Anterior cingulate cortex (tissue), 58 donors: ENCODE results near the gene C6orf89.
"Not testable (repeated sequence)": the region's sequence is repeated elsewhere in the genome, so short reads cannot be mapped to it uniquely, and the experiment has no call there.

Source experiments
- DNase-seq, 58 donors: peaks; one replicate each; lab custom pipeline; 2025; lab: John Stamatoyannopoulos, UW

C6orf89 gene

DNA sequence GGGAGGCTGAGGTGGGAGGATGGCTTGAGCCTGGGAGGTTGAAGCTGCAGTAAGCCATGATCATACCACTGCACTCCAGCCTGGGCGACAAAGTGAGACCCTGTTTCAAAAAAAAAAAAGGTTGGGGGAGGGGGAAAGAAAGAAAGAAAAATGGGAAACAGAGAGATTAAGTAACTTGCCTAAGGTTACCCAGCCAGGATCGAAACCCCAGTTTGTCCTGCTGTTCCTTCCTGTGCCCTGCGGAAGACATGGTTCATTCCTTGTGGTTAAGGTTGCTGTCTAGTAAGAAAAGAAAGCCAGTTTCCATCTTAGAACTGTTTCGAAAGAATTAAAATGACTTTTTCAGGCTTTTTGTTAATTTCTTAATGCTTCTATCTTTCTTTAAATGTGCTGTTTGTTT, 29.8 kb downstream of the C6orf89 start:
- DNase-seq: no peak

DNA sequence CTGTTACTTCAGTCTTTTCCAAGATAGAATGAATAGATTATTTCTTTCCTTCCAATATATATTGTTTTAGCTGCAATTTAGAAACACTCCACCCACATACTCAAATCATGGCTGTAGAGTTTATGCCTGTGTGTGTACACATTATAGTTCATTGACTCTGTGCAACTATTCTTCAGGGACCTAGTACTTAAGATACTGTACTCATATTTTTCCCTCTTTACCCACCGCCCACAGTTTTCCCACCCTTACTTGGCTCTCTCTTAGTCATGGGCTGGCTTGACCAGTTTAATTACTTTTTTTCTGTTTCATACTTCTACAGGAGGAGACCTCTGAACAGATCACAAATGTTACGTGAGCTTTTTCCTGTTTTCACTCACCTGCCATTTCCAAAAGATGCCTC, 30.4 kb downstream of the C6orf89 start:
- no peak for DNase-seq

DNA sequence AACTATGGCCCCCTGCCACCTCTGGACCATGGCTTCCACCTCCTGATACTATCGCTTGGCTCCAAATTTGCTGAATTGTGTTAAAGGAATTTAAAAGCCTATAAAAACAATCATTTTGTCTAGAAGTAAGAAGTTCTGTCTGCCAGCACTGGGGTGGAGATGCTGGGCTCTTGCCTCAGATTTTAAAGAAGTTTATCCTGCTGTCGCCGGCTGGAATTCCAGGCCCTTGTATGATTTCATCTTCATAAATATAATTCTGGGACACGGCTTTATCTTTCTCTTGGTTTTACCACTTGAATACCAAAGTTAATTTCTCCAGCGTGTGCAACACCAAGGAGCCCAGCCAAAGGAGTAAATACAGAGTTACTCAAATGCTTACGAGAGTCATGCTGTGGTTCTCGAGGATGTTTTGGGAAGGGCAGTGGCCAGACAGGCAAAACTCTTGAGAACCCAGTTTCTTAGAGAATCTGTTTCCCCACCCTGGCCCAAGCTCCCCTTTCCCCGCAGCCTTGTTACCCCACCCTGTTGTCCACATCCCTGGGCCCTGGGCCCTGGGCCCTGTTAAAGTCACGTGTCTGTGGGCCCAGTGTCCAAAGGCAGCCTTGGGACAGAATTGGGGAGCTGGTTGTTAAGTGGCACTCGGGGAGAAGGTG, 31.9 kb downstream of the C6orf89 start:
- DNase-seq: no peak

DNA sequence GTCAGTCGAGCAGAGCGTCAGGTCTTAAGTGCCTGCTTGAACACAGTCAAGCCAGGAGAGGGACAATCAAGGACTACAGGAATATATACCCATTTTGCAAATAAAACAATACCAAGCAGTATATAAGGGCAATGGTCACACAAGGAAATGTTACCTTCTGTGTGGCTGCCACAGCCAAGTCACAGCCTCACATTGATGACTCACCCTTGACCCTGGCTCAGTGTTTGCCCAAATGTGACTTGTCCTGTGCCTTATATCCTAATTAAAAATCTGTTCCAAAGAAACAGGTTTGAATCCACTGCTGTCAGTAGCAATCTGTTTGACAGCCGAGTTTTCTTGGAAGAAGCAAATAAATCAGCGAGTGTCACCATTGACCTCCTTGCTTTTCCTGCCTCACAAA, 34.3 kb downstream of the C6orf89 start:
- no peak for DNase-seq

DNA sequence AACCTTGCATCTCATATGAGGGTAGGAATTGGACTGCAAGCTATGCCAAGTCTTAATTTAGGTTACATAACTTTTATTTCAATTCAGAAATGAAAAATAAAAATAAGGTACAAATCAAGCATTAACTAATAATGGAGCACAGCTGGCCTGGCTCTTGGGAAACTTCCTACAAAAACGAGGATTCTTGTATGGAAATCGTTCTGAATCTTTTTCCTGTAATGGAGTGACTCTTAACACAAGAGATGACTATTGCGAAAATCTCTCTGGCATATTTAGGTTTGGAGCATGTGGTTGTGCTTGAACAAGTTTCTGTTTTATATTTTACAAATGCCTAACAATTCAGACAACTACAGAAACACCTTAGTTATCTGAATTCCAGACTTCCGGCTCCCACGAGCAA, 34.8 kb downstream of the C6orf89 start:
- no peak for DNase-seq

DNA sequence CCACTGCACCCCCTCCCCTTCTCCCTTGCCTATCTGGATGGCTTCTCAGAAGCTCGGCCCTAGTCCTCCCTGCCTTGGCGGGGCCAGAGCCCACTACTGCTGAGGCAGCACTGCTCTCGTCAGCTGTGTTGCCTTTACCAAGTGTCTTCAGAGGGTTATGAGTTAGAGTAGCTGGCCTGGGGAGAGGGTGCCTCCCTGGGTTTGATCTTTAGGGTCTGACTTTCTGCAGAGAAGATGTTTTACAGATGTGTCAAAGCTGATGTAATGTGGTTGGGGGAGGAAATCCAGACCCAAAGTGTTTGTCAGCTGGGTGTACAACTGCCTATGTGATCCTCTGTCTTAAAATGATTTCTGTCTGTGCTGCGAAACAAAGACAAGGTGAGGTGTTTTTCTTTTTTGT, 38.4 kb downstream of the C6orf89 start:
- DNase-seq: no peak

DNA sequence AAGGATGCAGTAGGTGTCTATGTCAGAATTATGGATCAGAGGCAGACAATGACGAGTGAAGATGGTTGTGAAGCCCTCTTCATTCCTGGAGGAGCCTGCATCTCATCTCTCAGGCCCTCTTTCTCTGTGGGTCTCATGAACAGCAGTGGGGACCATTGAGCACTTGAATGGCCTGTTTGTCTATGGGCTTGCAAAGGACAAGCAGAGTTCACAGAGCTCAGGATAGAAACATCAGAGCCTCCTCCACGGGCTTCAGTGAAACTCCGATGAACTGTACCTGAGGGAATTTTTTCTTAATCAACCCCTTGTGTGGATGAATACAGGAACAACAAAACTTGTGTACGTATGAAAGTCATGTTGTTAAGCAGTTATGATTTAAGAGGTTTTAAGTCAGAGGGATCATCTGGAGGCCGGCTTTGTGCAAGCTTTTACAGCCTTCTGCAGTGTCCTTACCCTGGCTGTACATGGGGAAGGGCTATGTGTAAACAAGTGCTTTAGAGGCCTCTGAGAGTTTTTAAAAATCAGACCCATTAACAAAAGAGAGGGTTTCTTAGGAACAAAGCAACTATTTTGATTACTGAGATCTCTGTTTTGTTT, 39.1 kb downstream of the C6orf89 start:
- DNase-seq: peak in 1 of 58 donors; percentile 19

DNA sequence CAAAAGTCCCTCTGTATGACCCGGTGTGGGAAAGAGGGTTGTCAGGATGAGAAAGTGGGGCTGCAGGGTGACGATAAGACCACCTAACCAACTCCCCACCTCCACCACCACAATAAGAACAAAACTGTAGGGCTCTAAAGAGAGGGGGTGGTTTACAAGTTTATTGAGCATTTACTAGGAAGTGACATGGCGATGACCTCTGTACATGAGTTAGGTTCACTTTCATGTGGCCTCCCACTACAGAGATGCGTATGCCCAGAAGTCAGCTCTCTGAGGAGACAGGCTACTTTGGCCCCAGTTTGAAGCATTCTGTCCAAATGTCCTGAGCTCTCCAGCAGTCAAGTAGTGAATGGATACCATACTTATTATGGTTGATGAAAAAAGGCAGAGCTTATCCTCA, 40.1 kb downstream of the C6orf89 start:
- DNase-seq: no peak

DNA sequence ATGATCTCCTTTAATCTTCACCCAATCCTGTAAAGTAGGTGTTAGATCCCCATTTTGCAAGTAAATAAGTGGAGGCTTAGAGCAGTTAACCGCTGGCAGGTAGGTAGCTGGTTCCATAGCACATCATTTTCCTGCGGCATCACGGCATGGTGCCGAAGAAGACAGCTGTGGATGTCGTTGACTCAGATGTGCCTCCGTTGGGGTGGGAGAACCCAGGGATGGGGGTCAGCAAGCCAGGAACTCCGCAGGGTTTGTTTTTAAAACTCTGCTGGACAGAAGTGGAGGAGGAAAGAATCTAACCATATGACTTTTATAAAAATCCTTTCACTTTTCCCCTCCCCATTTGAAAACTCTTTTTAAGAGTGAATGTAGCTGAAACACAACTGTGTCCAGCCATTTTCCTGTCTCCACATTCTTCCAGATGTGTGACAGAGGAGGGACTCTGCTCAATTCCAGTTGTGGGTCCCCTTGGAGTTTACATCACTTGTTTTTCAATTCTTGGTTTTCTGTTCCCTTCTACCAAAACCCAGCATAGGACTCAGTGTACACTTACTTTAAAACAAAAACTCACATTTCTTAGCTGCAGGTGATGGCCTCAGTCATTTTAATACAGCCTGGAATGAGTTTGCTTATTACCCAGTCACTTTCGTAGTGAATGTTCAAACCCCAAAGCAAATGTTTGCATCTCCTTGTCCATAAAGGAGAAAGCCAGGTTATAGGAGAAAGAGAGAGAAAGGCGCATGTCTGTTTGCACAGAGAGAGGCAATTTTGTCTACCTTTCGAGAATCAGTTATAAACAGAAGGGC, 41.2 kb downstream of the C6orf89 start:
- DNase-seq: no peak

DNA sequence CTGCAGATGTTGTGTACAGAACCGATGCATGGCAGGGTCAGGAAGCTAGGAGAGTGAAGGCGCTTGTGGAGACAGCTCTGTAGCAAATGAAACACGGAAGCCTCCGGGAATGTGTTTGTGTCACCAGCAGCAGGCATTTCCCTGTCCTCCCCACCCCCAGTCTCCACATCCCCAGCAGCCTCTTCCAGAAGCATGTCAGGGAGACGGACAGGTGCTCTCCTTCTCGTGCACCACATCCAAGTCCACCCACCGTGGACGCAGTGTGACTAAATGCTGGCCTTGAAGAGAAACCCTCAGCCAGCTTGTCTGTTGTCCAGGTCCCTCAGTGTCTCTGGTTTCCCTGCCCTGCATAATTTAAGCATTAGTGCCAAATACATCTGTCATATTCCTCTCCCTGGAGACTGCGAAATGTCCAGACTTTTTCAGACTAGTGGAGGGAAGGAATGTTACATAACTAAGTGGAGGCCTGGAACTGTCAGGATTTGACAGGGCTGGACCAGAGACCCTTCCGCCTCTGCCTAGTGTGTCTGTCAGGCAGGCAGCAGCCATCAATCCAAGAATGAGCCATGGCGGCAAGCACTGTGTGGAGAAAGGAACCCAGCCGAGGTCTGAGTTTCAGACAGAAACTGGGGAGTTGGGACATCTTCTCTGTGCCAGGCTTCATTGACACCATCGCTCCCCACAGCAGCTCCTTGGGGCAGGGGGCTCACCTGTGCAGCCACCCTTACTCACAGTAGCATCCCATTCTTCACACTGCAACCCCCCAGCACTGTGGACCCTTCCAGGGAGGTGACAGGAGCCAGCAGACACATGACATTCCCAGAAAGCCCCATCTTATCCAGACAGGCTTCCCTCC, 42.2 kb downstream of the C6orf89 start:
- DNase-seq: peak in 5 of 58 donors; percentile 10 to 28 (median 20)

DNA sequence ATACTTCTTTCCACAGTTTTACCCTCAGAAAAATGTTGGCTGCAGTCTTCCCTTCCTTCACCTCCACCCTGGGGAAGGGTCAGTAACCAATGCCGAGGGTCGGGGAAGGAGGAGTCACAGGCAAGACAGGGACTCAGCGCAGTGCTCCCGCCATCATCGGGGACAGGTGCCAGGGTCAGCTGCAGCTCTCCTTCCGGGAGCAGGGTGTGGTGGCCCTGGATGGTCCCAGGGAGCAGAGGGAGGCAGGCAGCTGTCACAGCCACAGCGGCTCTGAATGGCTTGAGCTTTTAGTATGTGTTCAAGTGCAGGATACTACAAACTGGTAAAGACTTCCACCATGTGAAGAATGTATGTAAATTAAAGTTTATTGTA, 42.8 kb downstream of the C6orf89 start:
- DNase-seq: no peak

DNA sequence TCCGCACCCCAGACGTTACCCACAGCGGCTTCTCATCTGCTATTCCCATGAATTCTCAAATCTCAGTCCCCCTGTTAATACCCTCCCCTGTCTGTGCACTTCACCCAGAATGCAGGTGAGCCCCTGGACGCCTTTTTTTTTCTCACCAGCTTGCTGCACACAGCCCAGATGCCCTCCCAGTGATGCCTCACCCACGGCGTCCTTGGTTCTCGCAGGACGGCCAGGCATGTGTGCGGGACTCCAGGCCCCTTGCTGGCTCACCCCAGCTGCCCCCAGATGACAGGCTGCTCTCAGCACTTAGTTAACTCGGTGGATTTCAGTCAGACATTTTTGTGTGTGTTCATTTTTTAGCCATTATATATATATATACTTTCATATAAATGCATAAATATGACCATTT, 43.4 kb downstream of the C6orf89 start:
- DNase-seq: no peak

DNA sequence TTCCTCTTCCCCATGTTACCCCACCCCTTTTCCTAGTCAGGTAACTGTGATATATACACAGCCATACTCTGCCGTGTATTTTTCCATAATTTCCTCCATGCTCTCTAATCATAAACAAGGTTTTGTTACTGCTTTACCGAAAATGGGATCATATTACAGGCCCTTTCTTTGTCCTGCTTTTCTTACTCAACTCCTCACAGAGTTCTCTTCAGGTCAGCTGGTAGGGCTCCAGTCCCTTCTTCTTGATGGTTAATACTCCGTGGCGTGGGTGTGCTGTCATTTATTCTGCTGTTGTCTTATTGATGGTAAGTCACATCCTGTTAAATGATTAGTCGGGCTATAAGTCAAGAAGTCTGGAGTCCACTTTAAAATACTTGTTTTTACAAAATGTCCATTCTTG, 43.9 kb downstream of the C6orf89 start:
- no peak for DNase-seq

DNA sequence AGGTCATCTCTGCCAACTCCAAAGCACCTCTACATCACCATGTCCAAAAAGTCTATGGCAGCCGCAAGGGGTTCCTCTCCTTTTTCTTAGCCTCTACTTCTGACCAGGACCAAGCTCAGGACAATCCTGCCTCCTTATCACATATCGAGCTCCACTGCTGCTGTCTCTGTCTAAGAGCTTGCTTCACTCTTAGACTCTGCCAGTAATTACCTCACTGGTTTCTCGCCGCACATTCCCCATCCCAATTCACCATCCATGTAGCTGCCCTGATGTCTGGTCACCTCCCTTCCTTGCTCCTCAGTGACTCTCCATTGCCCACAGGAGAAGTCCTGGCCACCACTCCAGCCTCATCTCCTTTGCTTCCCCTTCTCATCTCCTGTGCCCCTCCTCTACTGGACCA, 44.7 kb downstream of the C6orf89 start:
- DNase-seq: no peak

DNA sequence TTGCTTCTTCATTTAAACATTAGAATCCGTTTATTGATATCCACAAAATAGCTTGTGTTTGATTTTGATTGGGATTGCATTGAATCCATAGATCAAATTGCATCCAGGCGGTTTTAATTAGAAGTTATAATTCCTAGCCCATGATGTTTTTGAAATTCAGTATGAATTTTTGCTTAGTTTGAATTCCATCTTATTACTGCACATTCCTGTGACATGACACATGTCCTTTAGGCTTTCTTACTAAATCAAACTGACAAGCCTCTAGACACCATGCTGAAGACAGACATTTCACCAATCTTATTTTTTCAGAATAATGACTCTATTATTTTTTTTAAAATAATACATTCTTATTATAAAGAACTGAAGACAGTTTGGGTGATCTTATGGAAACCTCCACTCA, 47.4 kb downstream of the C6orf89 start:
- DNase-seq: no peak

DNA sequence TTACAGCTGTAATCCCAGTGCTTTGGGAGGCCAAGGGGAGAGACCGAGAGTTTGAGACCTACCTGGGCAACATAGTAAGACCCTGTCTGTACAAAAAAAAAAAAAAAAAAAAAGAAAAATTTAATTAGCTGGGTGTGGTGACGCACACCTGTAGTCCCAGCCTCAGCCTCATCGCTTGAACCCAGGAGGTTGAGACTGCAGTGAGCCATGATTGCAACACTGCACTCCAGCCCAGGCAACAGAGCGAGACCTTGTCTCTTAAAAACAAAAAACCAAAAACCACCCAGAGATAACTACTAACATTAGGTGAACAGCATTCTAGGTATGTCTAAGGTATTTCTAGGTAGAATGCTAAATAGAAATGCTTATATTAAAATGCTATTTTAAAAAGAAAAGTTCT, 47.8 kb downstream of the C6orf89 start:
- no peak for DNase-seq

DNA sequence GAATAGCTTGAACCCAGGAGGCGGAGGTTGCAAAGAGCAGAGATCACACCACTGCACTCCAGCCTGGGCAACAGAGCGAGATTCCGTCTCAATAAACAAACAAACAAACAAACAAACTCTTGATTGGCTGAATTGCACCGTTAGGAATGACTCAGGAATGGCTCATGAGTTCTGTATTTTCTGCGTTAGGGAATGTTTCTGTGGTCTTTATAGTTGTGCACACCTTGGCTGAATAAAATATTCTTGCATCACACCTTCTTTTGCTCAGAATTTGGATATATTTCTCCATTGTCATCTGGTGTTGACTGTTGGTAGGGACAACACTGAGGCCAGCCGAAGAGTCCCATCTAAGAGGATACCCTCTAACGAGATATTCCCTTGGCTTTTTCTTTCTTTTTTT, 49.1 kb downstream of the C6orf89 start:
- no peak for DNase-seq

DNA sequence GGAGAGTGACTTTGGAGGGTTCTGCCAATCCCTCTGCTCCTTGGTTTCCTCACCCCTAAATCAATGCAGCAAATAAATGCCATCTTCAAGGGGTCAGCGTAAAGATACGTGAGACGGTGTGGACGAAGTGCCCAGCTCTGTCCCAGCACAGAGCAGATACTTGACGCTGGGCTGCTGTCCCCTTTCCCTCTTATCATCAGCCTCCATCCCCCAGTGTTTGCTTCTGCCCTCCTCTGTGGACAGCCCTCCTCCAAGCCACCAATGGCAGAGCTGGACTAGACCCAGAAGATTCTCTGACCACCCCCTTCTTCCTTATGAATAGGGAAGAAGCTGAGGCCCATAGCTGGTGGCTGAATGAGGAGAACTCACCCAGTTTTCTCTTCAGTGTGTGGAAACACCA, 51.1 kb downstream of the C6orf89 start:
- DNase-seq: no peak

DNA sequence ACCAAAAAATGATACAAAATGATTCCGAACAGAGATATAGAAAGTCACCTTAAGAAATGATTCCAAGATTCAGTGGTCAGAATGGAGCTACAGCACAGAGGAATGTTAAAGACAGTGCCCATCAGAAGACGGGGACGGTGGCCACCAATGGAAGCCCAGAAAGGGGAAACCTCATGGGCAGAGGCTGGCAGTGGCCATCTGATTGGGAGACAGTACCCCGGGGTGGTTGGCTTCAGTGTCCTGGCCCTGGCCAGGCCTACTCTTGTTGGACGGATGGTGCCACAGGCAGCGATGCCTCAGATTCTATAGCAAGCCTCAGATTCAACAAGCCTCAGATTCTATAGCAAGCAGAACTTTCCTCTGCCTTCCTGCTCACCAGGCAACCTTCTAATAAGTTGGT, 52.1 kb downstream of the C6orf89 start:
- no peak for DNase-seq

DNA sequence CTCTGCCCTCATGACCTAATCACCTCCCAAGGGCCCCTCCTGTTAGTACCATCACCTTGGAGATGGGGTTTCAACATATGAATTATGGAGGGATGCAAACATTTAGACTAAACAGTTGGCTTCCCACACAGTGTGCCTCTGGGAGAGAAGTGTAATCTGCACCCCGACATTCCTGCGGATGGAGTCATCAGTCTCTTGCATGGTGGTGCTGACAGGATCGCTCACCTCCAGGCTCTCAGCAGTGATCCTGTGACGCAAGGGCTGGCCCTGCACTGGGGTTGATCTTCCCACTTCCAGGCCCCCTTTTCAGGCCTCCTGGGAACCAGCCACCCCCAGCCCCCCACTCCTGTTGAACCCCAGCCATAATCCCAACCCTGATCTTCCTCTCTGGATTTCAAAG, 52.8 kb downstream of the C6orf89 start:
- no peak for DNase-seq

DNA sequence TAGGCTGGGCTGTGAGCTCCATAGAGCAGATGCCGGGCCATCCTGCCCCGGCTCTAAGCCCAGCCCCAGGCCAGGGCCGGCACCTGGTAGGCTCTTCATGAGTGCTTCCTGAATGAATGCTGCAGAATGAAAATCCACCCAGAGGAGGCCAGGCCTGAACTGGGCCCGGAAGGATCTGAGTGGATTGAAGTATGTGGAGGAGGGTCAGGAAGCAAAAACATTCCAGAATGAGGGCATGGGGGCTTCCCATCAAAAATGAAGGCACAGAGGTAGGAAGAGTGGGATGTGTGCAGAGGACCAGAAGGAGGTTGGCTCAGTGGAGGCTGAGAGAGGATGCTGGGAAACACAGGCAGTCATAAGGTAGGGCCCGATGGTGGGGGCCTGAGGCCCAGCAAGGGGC, 53.3 kb downstream of the C6orf89 start:
- DNase-seq: not testable (repeated sequence)
